RWPE2 (cell line): Measurements from ENCODE around the gene CNTN6.

Experiments
- ATAC-seq: fragments of 200-7000 bp; cut with Tn5 transposase; 3 replicates; pipeline ENCODE4 v1.9.1; 2021; ENCODE audit warnings: low read depth
- DNase-seq: peaks from one replicate; pipeline ENCODE4 v3.0.0-alpha.2; 2020; ENCODE audit warnings: low spot score
- H3K27ac ChIP-seq: fragments of 450-650 bp; 2 replicates; pipeline ENCODE4 v1.5.1; 2017; ENCODE audit warnings: mild to moderate bottlenecking; ENCODE audit not compliant: poor library complexity, severe bottlenecking
- H3K27me3 ChIP-seq: fragments of 250-450 bp; sonication (Bioruptor Pico); 2 replicates; pipeline ENCODE4 v1.5.1; 2021; ENCODE audit warnings: mild to moderate bottlenecking, moderate library complexity; ENCODE audit not compliant: insufficient read depth, poor library complexity, severe bottlenecking
- H3K36me3 ChIP-seq: fragments of 250-450 bp; sonication (Bioruptor Pico); 2 replicates; pipeline ENCODE4 v1.5.1; 2020; ENCODE audit warnings: low read depth, mild to moderate bottlenecking, moderate library complexity
- H3K4me1 ChIP-seq: fragments of 250-450 bp; sonication (Bioruptor Pico); 2 replicates; pipeline ENCODE4 v1.5.1; 2021; ENCODE audit warnings: mild to moderate bottlenecking, moderate library complexity; ENCODE audit not compliant: insufficient read depth, poor library complexity, severe bottlenecking
- H3K4me3 ChIP-seq: fragments of 250-450 bp; sonication (Bioruptor Pico); 2 replicates; pipeline ENCODE4 v1.5.1; 2021; ENCODE audit warnings: mild to moderate bottlenecking, moderate library complexity; ENCODE audit not compliant: severe bottlenecking
- H3K9me3 ChIP-seq: fragments of 250-450 bp; sonication (Bioruptor Pico); 2 replicates; pipeline ENCODE4 v1.5.1; 2021; ENCODE audit warnings: mild to moderate bottlenecking, moderate library complexity; ENCODE audit not compliant: severe bottlenecking
- TF ChIP-seq, protein P1 (sequence below): fragments of 450-650 bp; IDR thresholded peaks from one replicate; pipeline ENCODE4 v1.5.1; 2017; ENCODE audit warnings: mild to moderate bottlenecking, moderate library complexity; ENCODE audit not compliant: poor library complexity, severe bottlenecking

The CNTN6 gene

DNA sequence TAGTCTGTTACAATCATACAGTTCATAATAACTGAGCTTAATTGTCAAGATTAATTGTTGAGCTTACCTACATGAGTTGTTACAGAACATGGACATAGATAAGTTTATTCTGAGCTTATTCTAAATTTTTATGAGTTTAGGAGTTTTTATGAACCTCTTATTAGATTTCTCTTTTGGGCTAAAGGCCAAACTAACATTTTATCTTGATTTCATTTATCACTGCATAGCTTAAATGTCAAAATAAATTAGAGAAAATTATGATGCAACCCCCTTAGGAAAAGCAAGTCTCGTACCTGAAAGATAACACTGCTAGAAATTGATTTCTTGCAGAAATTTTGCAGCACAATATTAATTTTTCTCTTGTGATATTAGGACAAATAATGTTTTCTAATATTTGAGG lies 54.5 kb downstream of the CNTN6 start:
- Histone ChIP-seq H3K27ac (no peak overlapping the region), H3K4me1 (no peaks in the 10 kb centered on the region), H3K36me3 (no peaks in the 10 kb centered on the region), H3K4me3 (no peak overlapping the region), H3K9me3 (peaks cover 2% of the 10 kb centered on the region), H3K27me3 (no peaks in the 10 kb centered on the region)
- ATAC-seq (no peak), DNase-seq (no peak)
- TF ChIP-seq, protein P1, sequence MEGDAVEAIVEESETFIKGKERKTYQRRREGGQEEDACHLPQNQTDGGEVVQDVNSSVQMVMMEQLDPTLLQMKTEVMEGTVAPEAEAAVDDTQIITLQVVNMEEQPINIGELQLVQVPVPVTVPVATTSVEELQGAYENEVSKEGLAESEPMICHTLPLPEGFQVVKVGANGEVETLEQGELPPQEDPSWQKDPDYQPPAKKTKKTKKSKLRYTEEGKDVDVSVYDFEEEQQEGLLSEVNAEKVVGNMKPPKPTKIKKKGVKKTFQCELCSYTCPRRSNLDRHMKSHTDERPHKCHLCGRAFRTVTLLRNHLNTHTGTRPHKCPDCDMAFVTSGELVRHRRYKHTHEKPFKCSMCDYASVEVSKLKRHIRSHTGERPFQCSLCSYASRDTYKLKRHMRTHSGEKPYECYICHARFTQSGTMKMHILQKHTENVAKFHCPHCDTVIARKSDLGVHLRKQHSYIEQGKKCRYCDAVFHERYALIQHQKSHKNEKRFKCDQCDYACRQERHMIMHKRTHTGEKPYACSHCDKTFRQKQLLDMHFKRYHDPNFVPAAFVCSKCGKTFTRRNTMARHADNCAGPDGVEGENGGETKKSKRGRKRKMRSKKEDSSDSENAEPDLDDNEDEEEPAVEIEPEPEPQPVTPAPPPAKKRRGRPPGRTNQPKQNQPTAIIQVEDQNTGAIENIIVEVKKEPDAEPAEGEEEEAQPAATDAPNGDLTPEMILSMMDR: no peak

DNA sequence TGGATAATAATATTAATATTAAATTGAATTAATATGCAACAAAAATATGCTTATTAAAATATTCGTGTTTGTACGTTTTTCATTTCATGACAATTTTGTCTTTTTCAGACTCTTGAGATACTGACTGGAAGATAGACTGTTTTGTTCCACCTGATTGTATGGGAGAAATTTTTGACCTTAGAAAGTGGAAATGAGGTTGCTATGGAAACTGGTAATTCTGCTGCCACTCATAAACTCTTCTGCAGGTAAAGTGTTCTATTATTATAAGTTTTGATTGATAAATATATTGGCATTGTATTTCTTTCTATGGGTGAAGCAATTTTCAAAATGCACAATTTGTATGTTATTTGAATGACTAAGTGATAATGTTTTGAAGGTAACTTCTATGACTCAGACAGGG lies 55.0 kb downstream of the CNTN6 start:
- TF ChIP-seq, protein P1: no peak
- ATAC-seq (no peak), DNase-seq (no peak)
- no peaks in the 10 kb centered on the region for H3K27me3 ChIP-seq
- H3K9me3 ChIP-seq: peaks cover 2% of the 10 kb centered on the region
- H3K27ac ChIP-seq: no peak overlapping the region
- H3K36me3 ChIP-seq: no peaks in the 10 kb centered on the region
- H3K4me3 ChIP-seq: no peak overlapping the region
- no peaks in the 10 kb centered on the region for H3K4me1 ChIP-seq

DNA sequence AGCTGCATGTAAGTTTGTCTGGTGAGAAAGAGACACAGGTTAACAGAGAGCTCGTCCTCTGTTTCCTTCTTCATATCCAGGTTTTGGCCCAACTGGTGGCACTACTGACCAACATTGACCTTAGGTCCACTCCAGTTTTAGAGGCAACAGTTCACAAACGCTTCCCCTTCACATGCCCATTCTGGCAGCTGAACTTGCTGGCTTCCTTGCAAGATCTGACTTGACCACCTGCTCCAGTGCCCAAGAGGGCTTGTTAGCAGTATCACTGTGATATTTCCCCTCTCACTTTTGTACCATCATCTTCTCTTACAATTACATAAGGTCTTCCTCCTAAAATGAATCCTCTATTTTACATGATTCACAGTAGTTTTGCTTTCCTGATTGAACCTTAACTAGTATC lies 71.3 kb downstream of the CNTN6 start:
- H3K9me3 ChIP-seq: no peaks in the 10 kb centered on the region
- no peaks in the 10 kb centered on the region for H3K27me3 ChIP-seq
- no peak overlapping the region for H3K27ac ChIP-seq
- DNase-seq (no peak), ATAC-seq (no peak)
- H3K36me3 ChIP-seq: no peaks in the 10 kb centered on the region
- no peak overlapping the region for H3K4me3 ChIP-seq
- no peaks in the 10 kb centered on the region for H3K4me1 ChIP-seq
- TF ChIP-seq, protein P1: no peak

DNA sequence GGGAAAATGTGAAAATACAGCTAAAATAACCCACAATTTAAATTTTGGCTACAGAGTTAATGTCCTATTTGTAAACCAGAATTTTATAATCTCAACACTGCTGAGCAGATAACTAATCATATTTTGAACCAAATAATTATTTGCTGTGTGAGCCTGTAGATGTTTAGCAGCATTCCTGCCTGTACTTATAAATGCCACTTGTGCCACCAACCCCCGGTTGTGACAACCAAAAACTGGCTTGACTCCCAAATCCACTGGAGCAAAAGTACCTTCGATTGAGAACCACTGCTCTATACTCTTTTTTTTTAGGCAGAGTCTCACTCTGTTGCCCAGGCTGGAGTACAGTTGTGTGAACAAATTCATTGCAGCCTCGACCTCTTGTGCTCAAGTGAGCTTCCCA lies 78.5 kb downstream of the CNTN6 start:
- Histone ChIP-seq H3K36me3 (no peaks in the 10 kb centered on the region), H3K4me3 (no peak overlapping the region), H3K9me3 (no peaks in the 10 kb centered on the region), H3K4me1 (no peaks in the 10 kb centered on the region), H3K27ac (no peak overlapping the region), H3K27me3 (peaks cover 3% of the 10 kb centered on the region)
- no peak for ATAC-seq
- DNase-seq: no peak
- TF ChIP-seq, protein P1: no peak

DNA sequence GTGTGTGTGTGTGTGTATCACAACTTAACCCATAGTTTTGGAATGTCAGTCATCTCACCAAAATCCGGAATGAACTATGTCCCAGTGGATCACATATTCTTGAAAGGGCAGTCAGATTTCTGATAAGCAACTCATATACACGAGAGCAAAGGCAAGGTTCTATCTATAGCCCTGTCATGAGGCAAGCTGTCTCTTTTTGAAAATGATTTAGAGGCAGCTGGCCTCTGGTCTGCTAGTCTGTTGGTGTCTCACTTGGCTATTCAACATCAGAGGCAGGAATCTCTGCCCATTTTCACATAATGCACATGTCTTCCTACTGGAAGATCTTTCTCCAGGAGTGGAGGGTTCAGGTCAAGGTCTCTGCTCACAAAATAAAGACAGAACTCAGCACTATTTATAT lies 79.8 kb downstream of the CNTN6 start:
- peaks cover 3% of the 10 kb centered on the region for H3K27me3 ChIP-seq
- TF ChIP-seq, protein P1: no peak
- no peaks in the 10 kb centered on the region for H3K4me1 ChIP-seq
- H3K9me3 ChIP-seq: no peaks in the 10 kb centered on the region
- no peak for ATAC-seq
- DNase-seq: no peak
- H3K4me3 ChIP-seq: no peak overlapping the region
- H3K27ac ChIP-seq: no peak overlapping the region
- H3K36me3 ChIP-seq: no peaks in the 10 kb centered on the region
